ENCODE measurements around the gene NHS.

DNA sequence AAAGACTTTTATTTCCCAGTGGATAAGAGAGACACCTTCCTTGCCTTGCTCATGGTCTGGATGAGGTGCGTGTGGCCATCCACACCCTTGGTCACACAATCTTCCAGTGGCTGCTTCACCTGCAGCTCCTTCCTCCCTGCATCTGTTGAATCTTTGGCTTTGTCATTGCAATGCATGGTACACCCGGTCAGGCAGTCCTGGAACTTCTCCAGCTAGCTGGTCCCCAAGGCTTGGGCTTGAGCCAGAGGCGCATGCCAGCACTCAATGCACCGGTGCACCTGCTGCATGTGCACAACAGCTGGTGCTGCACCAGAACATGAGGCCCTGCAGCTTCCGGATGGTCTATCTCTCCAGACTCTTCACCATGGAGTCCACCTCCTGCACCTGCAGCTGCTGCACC is 394.0 kb downstream of the NHS start:
- TF ChIP-seq POLR2AphosphoS5 (IDR thresholded peaks at IDR 0.05) (no peak), POLR2A (IDR thresholded peaks at IDR 0.05) (no peak)
